ENCODE results near the gene PTPRD. TPM values are rescaled to one million over a fixed set of nuclear protein-coding genes. Genes with fewer than 3 reads are reported as not detected.

The PTPRD gene
- total RNA-seq, 1 experiment from 2014 or later, result 69.6 TPM

- no peak for TF ChIP-seq FOXP4 (CRISPR knock-in tag; IDR thresholded peaks at IDR 0.05)
- no peak for TF ChIP-seq ELF4 (CRISPR knock-in tag; IDR thresholded peaks at IDR 0.05; ENCODE audit: low read depth)
Measured at GRCh38 chr9:8815219-8815618, 1797.6 kb downstream of the PTPRD start (continued).

- peaks cover 26% of the 10 kb centered on the region for H3K4me1 Mint-ChIP-seq
- ChIA-PET POLR2A (no interaction called here), CTCF (no interaction called here)
- no peak overlapping the region for H3K27ac Mint-ChIP-seq
- H3K4me3 Mint-ChIP-seq, result no peak overlapping the region
- H3K9me3 Mint-ChIP-seq, result no peaks in the 10 kb centered on the region
- ATAC-seq (no peak), DNase-seq (ENCODE audit: low spot score) (no peak)
- H3K36me3 Mint-ChIP-seq, result no peaks in the 10 kb centered on the region
- no peaks in the 10 kb centered on the region for H3K27me3 Mint-ChIP-seq (ENCODE audit: low read depth)
- TF ChIP-seq, protein P1, sequence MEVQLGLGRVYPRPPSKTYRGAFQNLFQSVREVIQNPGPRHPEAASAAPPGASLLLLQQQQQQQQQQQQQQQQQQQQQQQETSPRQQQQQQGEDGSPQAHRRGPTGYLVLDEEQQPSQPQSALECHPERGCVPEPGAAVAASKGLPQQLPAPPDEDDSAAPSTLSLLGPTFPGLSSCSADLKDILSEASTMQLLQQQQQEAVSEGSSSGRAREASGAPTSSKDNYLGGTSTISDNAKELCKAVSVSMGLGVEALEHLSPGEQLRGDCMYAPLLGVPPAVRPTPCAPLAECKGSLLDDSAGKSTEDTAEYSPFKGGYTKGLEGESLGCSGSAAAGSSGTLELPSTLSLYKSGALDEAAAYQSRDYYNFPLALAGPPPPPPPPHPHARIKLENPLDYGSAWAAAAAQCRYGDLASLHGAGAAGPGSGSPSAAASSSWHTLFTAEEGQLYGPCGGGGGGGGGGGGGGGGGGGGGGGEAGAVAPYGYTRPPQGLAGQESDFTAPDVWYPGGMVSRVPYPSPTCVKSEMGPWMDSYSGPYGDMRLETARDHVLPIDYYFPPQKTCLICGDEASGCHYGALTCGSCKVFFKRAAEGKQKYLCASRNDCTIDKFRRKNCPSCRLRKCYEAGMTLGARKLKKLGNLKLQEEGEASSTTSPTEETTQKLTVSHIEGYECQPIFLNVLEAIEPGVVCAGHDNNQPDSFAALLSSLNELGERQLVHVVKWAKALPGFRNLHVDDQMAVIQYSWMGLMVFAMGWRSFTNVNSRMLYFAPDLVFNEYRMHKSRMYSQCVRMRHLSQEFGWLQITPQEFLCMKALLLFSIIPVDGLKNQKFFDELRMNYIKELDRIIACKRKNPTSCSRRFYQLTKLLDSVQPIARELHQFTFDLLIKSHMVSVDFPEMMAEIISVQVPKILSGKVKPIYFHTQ (CRISPR knock-in tag; IDR thresholded peaks at IDR 0.05), result no peak
- no peak for TF ChIP-seq SOX15 (CRISPR knock-in tag; IDR thresholded peaks at IDR 0.05)
- no peak for TF ChIP-seq FOXP4 (CRISPR knock-in tag; IDR thresholded peaks at IDR 0.05)
- no peak for TF ChIP-seq CBFB (CRISPR knock-in tag; IDR thresholded peaks at IDR 0.05; ENCODE audit: low read depth)
- TF ChIP-seq, protein P2, sequence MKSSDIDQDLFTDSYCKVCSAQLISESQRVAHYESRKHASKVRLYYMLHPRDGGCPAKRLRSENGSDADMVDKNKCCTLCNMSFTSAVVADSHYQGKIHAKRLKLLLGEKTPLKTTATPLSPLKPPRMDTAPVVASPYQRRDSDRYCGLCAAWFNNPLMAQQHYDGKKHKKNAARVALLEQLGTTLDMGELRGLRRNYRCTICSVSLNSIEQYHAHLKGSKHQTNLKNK (CRISPR knock-in tag; IDR thresholded peaks at IDR 0.05), result no peak
Measured at GRCh38 chr9:8812888-8813287, 1799.9 kb downstream of the PTPRD start.

- Mint-ChIP-seq H3K9me3 (no peaks in the 10 kb centered on the region), H3K4me3 (no peak overlapping the region)
Measured at GRCh38 chr9:8809741-8810140, 1803.1 kb downstream of the PTPRD start.

More at GRCh38 chr9:8809741-8810140, 1803.1 kb downstream of the PTPRD start:
- Mint-ChIP-seq H3K27me3 (ENCODE audit: low read depth) (no peaks in the 10 kb centered on the region), H3K4me1 (peaks cover 6% of the 10 kb centered on the region), H3K27ac (no peak overlapping the region), H3K36me3 (no peaks in the 10 kb centered on the region)
- CTCF ChIA-PET, result interaction anchor here (1.2 kb wide), 1 partner anchor 86 kb away, joined by 3 read pairs; no protein-coding TSS in a partner anchor
- TF ChIP-seq HMGA2 (CRISPR knock-in tag; IDR thresholded peaks at IDR 0.05) (no peak), RELA (CRISPR knock-in tag; IDR thresholded peaks at IDR 0.05; ENCODE audit: borderline replicate concordance) (no peak), ZNF232 (CRISPR knock-in tag; IDR thresholded peaks at IDR 0.05) (no peak), CTCF (IDR thresholded peaks at IDR 0.05) (no peak), SP1 (CRISPR knock-in tag; conservative IDR thresholded peaks at IDR 0.05) (no peak), FOXJ3 (CRISPR knock-in tag; IDR thresholded peaks at IDR 0.05; ENCODE audit: borderline replicate concordance) (no peak), SMAD4 (CRISPR knock-in tag; IDR thresholded peaks at IDR 0.05) (no peak)
- TF ChIP-seq, protein P3, sequence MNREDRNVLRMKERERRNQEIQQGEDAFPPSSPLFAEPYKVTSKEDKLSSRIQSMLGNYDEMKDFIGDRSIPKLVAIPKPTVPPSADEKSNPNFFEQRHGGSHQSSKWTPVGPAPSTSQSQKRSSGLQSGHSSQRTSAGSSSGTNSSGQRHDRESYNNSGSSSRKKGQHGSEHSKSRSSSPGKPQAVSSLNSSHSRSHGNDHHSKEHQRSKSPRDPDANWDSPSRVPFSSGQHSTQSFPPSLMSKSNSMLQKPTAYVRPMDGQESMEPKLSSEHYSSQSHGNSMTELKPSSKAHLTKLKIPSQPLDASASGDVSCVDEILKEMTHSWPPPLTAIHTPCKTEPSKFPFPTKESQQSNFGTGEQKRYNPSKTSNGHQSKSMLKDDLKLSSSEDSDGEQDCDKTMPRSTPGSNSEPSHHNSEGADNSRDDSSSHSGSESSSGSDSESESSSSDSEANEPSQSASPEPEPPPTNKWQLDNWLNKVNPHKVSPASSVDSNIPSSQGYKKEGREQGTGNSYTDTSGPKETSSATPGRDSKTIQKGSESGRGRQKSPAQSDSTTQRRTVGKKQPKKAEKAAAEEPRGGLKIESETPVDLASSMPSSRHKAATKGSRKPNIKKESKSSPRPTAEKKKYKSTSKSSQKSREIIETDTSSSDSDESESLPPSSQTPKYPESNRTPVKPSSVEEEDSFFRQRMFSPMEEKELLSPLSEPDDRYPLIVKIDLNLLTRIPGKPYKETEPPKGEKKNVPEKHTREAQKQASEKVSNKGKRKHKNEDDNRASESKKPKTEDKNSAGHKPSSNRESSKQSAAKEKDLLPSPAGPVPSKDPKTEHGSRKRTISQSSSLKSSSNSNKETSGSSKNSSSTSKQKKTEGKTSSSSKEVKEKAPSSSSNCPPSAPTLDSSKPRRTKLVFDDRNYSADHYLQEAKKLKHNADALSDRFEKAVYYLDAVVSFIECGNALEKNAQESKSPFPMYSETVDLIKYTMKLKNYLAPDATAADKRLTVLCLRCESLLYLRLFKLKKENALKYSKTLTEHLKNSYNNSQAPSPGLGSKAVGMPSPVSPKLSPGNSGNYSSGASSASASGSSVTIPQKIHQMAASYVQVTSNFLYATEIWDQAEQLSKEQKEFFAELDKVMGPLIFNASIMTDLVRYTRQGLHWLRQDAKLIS (CRISPR knock-in tag; IDR thresholded peaks at IDR 0.05; ENCODE audit: borderline replicate concordance), result no peak
- ATAC-seq, result no peak
- POLR2A ChIA-PET, result interaction anchor here (0.8 kb wide), 1 partner anchor 19 kb away, joined by 3 read pairs; no protein-coding TSS in a partner anchor
- DNase-seq (ENCODE audit: low spot score), result no peak
